ENCODE data around the gene TEX53.

Gene TEX53

DNA sequence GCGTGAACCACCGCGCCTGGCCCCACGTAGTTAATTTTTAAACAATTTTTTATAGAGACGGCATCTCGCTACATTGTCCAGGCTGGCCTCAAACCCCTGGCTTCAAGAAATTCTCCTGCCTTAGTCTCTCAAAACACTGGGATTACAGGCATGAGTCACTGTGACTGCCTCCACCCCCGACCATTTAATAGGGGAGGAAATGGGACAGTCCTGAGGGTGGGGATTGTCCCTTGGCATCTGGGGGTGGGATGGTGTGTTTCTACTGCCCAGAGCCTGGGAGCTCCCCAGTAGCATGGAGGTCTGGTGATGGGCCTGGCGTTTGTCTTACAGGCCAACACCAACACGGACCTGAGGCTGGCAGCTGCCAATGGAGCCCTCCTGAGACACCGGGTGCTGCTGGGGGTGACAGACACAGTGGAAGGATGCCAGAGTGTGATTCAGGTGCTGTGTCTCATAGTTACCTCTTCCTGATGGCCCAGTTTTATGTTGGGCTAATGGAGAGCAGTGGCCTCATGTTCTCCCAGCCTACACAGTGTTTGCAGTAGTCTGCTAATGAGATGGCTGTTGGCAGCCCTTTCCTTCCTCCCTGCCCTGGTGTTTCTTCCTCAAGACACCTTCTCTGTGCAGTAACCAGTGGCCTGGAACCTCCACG, 24.0 kb downstream of the TEX53 start:
- no peak for DNase-seq

DNA sequence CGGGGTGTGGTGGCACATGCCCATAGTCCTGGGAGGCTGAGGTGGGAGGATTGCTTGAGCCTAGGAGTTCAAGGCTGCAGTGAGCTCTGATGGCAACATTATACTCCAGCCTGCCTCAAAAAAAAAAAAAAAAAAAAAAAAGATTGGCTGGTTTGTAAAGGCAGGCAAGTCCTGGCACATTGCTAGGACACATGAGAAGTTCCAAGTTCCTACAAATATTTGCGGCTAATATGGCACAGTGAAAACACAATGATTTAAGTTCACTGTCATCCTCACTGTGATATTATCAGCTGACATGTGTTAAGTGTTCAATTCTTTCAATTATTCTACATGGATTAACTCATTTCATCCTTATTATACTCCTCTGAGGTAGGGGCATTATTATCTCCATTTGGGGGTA, 26.4 kb downstream of the TEX53 start:
- DNase-seq, result no peak

DNA sequence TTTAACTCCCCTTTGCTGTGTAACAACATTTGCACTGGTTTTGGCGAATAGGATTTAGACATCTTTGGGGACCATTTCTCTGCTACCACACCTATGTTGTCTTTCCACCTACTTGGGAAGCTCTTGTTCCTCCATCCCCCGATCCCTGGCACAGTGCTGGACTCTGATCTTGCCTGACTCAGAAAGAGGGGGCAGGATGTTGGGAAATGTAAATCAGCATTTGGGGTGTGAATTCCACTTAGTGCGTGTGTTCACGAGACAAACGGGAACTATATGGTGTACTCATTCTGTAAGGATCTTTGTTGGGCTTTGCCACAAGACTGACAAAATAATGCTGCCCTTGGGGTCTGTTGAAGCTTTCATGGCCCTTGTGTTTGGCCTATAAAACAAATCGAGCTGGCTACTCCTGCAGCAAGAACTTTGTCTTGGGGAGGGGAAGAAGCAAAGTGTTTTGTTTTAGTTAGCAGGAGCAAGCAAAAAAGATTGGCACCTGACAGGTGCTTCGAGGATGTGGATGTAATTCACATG, 28.0 kb downstream of the TEX53 start:
- no peak for DNase-seq

DNA sequence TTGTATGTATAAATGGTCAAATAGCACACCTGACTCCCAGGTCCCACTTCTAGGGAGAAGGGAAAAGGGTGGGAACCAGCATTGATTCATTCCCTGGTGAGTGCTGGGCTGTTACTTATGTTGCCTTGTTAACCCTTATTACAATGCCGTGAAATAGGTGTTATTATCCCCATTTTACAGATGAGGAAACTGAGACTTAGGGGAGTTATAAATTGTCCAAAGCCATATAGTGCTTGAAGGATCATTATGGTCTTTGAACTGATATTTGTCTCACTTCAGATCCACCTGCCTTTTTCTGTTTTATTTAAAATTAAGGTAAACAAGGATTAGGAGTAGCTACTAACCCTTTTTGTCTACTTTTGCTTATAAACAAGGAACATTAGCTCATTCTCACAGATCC, 30.1 kb downstream of the TEX53 start:
- no peak for DNase-seq

DNA sequence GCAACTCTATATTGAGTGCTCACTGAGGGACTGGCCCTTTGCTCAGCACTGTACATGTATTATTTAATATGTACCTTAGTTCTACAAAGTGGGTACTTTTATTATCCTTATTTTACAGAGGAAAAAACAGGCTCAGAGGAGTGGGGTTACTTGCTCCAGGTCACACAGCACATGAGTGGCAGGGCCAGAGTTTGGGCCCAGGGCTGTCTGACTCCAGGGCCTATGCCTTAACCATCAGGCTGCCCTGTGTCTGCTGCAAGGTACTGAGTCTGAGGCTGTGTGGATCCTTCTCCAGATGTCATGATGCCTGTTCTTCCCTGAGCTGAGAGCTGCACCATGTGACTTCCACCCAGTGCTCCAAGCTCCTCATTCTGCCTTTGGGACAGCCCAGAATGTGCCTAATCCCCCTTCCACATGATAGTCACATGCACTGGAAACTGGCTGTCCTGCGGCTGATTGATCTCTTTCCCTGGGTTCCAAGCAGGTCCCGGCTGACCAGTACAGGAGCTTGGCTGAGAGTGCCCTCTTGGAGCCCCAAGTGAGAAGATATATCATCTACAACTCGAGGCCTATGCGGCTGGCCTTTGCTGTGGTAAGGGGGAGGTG, 31.1 kb downstream of the TEX53 start:
- no peak for DNase-seq

DNA sequence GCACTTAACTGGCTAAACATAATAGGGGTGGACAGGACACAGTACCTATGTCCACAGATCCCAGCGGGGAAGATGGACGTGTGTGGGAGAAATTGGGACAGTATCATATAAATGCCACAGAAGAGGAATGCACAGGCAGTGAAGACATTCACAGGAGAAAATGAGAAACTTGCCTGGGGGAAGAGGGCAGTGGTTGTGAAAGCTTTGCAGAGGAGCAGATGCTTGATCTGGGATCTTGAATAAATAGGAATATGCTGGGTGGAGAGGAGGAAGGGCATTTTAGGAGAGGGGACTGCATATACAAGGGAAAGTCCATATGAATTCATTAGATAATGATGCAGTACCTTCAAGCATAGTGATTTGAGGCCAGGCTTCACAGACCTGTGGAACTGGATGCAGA, 32.9 kb downstream of the TEX53 start:
- DNase-seq, result no peak

DNA sequence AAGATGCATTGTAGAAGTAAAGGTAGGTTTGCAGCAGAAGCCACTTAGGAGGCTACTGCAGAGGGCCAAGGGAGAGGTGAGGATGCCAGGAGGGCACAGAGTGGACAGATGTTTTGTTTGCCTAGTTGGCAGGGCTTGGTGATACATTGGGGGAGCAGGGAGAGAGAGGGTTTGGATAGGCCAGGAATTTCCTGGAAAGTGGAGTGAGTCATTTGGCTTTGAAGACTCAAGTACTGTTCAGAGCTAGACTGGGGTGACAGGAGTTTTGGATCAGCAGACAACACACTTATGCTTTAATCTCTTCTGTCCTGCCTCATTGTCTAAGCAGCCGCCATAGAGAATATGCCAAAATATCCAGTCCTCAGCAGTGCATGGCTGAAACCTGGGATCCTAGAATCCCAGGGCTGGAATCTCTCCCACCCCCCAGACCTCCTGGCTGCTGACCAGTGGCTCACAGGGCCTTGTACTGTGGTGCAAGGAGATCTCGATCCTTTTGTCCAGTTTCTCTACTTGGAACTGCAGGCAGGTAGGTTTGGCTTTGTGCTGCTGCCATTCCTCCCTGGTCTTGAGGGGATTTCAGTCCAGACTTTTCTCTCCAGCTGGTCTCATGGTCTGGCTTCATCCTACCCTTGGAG, 35.5 kb downstream of the TEX53 start:
- no peak for DNase-seq

DNA sequence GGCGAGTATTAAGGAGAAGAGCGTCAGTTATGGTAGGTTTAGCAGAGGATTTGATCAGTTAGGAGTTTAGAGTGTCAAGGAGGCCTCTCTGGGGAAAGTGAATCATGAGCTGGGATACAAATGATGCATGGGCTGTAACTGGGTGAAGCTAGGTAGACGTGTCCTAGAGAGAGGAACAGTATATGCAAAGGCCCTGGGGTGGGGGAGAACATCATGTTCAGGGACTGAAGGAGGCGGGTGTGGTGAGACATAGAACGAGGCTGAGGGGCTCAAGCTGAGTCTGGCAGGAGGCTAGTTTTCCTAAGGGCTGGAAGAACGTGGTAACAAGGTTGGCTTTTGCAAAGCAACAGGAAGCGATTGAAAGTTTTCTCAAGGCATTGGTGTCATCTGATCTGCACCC, 36.0 kb downstream of the TEX53 start:
- DNase-seq, result no peak

DNA sequence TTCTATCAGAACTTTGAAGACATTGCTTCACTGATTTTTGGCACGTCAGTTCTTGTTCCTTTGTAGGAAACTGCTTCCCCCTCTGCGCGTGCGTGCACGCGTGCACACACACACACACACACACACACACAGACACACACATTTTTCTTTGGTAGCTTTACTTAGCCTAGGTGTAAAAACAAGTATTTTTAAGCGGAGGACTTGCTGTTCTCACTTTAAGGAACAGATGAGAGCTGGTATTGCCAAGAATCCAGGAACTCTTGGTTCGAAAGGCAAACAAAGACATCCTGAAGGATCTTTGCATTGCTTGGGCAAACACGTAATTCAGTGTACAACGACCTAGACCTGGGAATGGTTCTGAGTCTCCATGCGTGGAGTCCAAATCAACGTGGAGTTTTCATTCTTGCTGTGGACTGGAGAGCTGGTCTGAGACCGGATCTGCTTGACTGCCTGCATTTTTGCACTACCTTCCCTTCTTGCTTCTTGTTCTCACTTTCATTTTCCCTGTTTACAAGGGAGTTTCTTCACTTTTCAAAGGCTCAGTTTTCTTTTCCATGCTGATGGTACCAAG, 38.3 kb downstream of the TEX53 start:
- peak in 1 of 2 donors; percentile 54 for DNase-seq

DNA sequence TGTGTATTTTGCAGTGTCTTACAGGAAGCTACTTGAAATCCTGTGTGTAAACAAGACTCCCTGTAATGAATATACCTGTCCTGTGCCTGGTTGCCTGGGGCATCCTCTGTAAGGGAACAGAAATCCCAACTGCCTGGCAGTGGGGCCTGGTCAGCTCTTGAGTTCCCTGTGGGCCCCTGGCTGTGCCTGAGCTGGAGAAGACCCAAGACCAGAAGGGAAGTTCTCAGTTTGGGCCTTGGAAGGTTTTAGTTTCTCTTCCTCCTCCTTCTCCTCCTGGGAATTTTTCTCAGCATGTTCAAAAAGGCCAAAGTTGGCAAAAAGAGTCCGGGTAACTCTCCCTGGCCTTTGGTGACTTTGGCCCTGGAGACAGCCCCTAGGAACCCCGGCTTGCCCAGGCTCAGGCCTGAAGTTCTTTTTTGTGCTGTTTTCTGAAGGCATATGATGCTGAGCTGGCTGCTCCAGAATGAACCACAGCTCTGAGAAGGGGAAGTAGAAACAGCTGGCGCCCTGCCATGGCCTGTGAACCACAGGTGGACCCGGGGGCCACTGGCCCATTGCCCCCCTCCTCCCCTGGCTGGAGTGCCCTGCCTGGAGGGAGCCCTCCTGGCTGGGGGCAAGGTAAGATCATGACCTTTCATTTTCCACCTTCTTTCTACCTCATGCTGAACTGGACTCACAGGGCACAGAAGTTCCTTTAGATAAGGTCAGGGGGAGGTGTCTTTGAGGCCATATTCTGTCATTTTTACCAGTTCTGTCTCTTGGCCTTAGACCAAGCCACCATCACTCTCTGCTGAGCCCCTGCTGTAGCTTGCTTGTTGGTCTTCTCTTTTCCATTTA, 40.7 kb downstream of the TEX53 start:
- peak; percentile 17 to 73 for DNase-seq

DNA sequence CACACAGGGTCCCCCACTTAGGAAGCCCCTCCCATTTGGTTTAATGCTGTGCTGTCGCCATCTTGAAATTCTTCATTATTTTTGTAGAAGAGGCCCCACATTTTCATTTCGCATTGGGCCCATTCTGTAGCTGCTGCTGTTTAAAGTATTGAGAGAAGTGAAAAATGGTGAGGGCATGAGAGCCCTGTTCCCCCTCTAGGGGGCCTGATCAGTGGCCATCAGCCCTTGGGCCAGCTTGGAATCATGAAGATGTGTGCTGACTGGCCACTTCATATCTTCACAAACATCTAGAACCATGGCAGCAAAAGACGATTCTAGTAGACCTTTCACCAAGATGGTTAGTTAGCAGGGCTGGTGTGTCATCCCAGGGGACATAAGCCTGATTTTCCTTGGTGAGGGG, 43.2 kb downstream of the TEX53 start:
- DNase-seq, result no peak

DNA sequence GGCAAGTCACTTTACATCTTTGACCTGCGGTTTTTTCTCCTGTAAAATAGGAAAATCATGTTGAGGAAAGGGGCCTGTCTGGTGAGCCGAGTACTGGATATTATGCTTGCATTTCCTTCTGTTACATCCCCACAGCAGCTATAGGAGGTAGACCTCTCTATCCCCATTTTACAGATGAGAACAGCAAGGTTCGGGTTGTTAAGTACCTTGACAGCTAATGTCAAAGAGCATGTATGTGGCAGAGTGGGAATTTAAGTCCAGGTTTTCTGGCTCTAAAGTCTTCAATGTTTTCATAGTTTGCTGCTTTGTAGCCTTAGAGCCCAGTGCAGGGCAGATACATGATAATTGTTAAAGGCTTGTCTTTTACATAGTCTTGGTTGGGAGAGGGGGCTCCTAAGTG, 43.7 kb downstream of the TEX53 start:
- DNase-seq, result no peak

DNA sequence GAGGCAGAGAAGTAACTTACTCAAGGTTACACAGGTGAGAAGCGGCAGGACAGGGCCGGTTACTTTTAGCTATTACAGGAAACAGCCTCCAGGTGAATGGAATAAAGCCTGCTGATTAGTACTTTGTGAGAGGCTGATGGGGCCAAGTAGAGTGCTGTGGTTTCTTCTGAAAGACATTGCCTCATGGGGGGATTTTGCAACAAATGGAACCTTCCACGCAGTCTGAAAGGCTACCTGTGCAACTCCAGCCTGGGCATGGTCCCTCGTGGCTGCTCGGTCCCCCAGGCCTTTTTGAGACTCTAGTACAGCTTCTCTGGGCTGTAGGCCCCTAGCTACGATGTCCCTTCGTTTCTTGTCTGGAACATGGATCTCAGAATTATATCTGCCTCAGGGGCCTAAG, 44.5 kb downstream of the TEX53 start:
- no peak for DNase-seq

DNA sequence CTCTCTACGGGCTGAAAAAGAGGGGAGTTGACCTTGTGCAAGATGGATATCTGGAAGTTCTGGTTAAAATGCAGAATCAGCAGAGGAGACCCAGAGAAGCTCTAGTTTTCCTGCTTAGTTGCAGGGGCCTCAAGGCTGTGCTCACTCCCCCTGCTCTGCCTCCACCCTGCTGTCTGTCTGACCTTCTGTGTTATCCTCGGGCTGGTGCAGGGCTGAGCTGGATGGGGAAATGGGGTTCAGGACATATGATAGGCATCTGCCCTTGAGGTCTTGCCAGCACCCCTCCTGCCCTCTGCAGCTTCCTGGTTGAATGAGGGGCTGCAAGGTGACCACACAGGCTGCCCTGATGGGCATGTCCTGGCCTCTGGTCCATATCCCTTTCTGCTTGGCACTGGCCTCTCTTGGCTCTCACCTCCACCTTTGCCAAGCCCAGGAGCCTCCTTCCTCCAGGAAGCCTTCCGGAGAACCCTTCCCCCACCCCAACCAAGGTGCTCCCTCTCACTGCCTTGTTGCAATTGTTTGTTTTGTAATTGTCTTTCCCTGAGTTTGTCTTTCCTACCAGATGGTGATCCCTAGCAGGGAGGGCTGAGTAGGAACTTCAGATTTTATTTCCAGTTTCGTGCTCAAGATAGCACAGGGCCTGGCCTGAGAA, 45.2 kb downstream of the TEX53 start:
- no peak for DNase-seq

DNA sequence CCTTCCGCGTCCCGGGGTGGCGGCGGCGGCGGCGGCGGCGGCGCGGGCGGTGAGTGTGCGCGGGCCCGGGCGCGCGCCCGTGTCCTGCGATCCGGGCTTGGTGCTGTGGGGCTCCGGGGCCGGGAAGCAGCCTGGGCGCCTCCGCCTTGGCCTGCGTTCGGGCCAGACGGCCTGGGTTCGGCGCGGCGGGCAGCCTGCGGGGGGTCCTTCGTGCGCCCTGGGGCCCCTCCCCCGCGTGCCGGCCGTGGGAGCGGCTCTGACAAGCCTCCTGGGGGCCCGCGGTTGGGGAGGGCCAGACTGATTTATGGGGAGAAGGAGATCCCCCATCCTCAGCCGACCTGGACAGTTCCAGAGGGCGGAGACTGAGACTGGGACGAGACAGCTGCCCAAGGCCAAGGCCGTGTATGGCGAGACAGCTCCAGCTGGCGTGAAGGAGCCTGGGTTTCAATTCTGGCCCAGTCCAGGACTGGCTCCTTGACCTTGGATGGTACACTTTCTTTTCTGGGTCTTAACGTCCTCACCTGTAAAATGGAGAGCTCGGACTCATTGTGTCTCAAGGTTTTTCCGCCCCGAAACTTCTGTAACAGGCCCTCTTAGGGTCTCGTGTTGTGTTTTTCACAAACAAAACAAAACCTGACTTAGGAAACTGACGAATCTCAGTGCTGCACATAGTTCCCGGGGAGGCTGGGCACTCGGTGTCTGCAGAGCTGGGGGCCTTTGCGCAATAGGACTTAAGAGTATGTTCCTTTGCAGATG, 45.9 kb downstream of the TEX53 start:
- peak in 1 of 2 donors; percentile 35 for DNase-seq

DNA sequence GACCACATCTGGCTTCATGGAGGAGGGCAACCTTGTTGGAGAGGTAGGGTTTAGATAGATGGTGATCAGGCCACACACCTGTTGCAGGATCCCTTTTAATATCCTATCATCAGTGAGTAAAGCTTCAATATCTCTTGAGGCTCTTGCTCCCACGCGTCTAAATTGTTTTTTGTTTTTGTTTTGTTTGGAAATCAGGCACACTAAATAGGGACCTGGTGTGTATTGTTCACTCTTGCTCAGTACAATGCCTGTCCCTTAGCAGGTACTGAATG, 49.1 kb downstream of the TEX53 start:
- DNase-seq, result no peak

DNA sequence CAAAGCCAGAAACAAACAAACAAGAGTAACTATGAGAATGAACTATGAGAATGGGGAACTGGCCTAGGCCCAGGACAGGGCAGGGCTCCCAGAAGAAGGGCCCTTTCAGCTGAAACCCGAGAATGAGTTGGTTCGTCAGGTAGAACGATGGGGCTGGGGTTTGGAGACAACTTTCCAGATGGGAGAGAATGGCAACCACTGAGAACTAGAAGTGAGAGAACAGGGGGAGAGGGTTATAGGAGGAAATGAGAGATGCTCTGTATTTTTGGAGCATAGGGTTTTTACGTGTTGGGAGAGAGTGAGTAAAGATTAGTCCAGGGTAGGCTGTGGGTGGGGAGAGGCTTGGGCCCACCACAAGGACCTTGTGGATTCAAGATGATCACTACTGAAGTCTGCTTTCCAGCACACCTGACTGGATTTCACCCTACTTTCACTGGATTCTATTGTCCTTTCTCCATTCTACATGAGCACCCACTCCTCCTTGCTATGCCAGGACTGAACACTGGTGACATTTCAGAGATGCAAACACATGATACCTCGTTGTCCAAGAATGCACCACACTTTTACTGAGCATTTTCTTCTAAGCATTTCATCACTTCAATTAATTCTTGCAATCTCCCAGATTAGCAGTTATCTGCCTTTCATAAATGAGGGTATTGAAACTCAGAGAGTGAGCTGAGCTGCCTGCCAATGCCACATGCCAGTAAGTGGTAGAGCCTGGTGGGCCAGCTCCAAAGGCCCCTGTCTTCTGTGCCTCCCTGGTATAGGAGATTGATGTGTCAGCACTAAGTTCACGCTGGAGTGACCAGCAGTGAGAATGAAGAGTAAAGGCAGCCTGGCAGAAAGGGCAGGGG, 49.7 kb downstream of the TEX53 start:
- no peak for DNase-seq

DNA sequence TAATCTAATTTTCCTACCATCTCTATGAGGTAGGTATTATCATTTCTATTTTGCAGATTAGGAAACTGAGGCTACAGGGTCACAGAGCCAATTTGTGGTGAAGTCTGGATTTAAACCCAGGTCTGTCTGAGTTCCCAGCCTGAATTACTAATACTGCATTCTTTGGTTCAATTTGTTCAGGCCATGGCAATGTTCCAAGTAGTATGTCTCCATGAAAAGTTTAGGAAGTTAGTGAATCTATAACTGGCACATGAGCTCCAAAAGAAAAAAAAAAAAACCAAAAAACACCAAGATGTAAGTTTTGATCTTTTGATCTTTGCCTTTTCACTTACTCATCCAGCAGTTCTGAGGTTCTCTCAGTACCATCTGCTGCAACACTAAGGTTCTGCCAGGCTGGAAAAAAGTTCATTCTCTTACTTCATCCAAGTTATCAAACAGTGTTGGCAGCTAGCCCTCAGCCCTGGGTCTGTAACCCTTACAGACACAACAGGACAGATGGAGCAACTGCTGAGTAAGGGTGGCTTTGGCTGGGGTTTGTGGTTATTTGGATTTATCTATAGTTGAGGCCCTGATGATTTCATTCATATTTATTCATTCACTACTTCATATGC, 50.9 kb downstream of the TEX53 start:
- no peak for DNase-seq
